Caco-2 (cell line): ENCODE results near the gene MGAT4A. TPM values are rescaled to one million over a fixed set of nuclear protein-coding genes. Genes with fewer than 3 reads are reported as not detected.

ENCODE experiments used
- BruUV-seq: library from RNA; stranded (reverse); fragments of 400-500 nt; replicated peaks from 2 replicates; lab custom pipeline; 2021; lab: Mats Ljungman, UMichigan
- CTCF ChIA-PET: fragments of 300-600 bp; sonication (Branson Sonifier 250); formaldehyde crosslinking; loops from one replicate; lab custom pipeline; 2022; ENCODE audit warnings: antibody characterized with exemption; lab: Charles Lee
- POLR2A ChIA-PET: fragments of 300-600 bp; sonication (Branson Sonifier 250); formaldehyde crosslinking; loops from one replicate; lab custom pipeline; 2022; ENCODE audit warnings: antibody characterized with exemption; lab: Charles Lee
- DNase-seq, 2 experiments: peaks; one replicate each; pipeline versions ENCODE4 v3.0.0 to v3.0.0-alpha.2; 2020 to 2022
- H3K27me3 ChIP-seq: replicated peaks from 2 replicates; pipeline ENCODE4 v1.6.0; 2011; ENCODE audit warnings: low read length; ENCODE audit not compliant: control insufficient read depth, insufficient read depth
- H3K36me3 ChIP-seq: 2 replicates; pipeline ENCODE4 v1.5.1; 2011; ENCODE audit warnings: low read length; ENCODE audit not compliant: control insufficient read depth, insufficient read depth
- H3K4me1 ChIP-seq: fragments of 250-450 bp; sonication (Bioruptor Pico); 2 replicates; pipeline ENCODE4 v1.5.1; 2020; ENCODE audit warnings: mild to moderate bottlenecking
- H3K4me3 ChIP-seq: 2 replicates; pipeline ENCODE4 v1.5.1; 2011; ENCODE audit warnings: low read depth, mild to moderate bottlenecking, control low read depth, low read length
- H3K9me3 ChIP-seq: fragments of 250-450 bp; sonication (Bioruptor Pico); 2 replicates; pipeline ENCODE4 v1.5.1; 2020; ENCODE audit warnings: mild to moderate bottlenecking, moderate library complexity
- H3K27ac Mint-ChIP-seq: one replicate; pipeline ENCODE4 v1.8.0; 2022; ENCODE audit warnings: mixed read lengths; ENCODE audit not compliant: unreplicated experiment
- H3K27me3 Mint-ChIP-seq: one replicate; pipeline ENCODE4 v1.8.0; 2022; ENCODE audit warnings: mixed read lengths; ENCODE audit not compliant: insufficient read depth, unreplicated experiment
- H3K36me3 Mint-ChIP-seq: one replicate; pipeline ENCODE4 v1.8.0; 2022; ENCODE audit warnings: mild to moderate bottlenecking, mixed read lengths; ENCODE audit not compliant: insufficient read depth, unreplicated experiment
- H3K4me1 Mint-ChIP-seq: one replicate; pipeline ENCODE4 v1.8.0; 2022; ENCODE audit warnings: low read depth, mixed read lengths; ENCODE audit not compliant: unreplicated experiment
- H3K4me3 Mint-ChIP-seq: one replicate; pipeline ENCODE4 v1.8.0; 2022; ENCODE audit warnings: mild to moderate bottlenecking, moderate library complexity, mixed read lengths; ENCODE audit not compliant: unreplicated experiment
- H3K9me3 Mint-ChIP-seq: one replicate; pipeline ENCODE4 v1.8.0; 2022; ENCODE audit warnings: mixed read lengths; ENCODE audit not compliant: unreplicated experiment
- CTCF ChIP-seq, 2 experiments: fragments of 200-600 bp in 1 of 2; IDR thresholded peaks; 1 replicate in 1 of 2; 2 replicates in 1 of 2; pipeline versions ENCODE4 v1.5.1 to v1.8.0; 2011 to 2022; ENCODE audit warnings: antibody characterized with exemption in 1 of 2, control low read depth in 1 of 2, inconsistent platforms in 1 of 2, low read depth in 1 of 2, low read length in 1 of 2, mild to moderate bottlenecking in 1 of 2, moderate library complexity in 1 of 2; ENCODE audit not compliant: insufficient read depth in 1 of 2, severe bottlenecking in 1 of 2, unreplicated experiment in 1 of 2
- intact Hi-C: fragments of 100-400 bp; cut with micrococcal nuclease; formaldehyde crosslinking; loops from one replicate; pipeline ENCODE4 v1.10.0; 2022; ENCODE audit not compliant: unreplicated experiment
- total RNA-seq: library from RNA; stranded (reverse); gene quantifications from 2 replicates; pipeline ENCODE4 v1.2.3, GENCODE V29; 2022

The MGAT4A gene
- total RNA-seq, 1 experiment from 2014 or later: 63.7 TPM

GRCh38 chr2:98692090-98693054 is 38.6 kb downstream of the MGAT4A start:
- Mint-ChIP-seq H3K4me3 (no peak overlapping the region), H3K4me1 (peaks cover 24% of the 10 kb centered on the region), H3K27ac (no peak overlapping the region), H3K9me3 (no peaks in the 10 kb centered on the region), H3K36me3 (peaks cover 5% of the 10 kb centered on the region), H3K27me3 (no peaks in the 10 kb centered on the region)
- no TSS peak for BruUV-seq
- ChIA-PET POLR2A (no interaction called here), CTCF (no interaction called here)
- TF ChIP-seq CTCF (IDR thresholded peaks at IDR 0.05; ENCODE audit: insufficient read depth in 1 of 2, low read depth in 1 of 2, low read length in 1 of 2, severe bottlenecking in 1 of 2, unreplicated experiment in 1 of 2): no peak
- H3K4me3 ChIP-seq: no peak overlapping the region
- H3K4me1 ChIP-seq: peaks cover 19% of the 10 kb centered on the region
- H3K27me3 ChIP-seq: no peaks in the 10 kb centered on the region
- no peaks in the 10 kb centered on the region for H3K36me3 ChIP-seq
- no peak for DNase-seq
- H3K9me3 ChIP-seq: no peaks in the 10 kb centered on the region
- intact Hi-C loops: no loop called here

- ChIA-PET POLR2A (no interaction called here), CTCF (no interaction called here)
- H3K36me3 Mint-ChIP-seq: peaks cover 3% of the 10 kb centered on the region
- no peak overlapping the region for H3K4me3 ChIP-seq
- H3K9me3 ChIP-seq: no peaks in the 10 kb centered on the region
- peaks cover 24% of the 10 kb centered on the region for H3K4me1 Mint-ChIP-seq
- no peaks in the 10 kb centered on the region for H3K27me3 ChIP-seq
- no TSS peak for BruUV-seq
- no peak overlapping the region for H3K27ac Mint-ChIP-seq
- no peaks in the 10 kb centered on the region for H3K27me3 Mint-ChIP-seq
- no peaks in the 10 kb centered on the region for H3K36me3 ChIP-seq
- peaks cover 17% of the 10 kb centered on the region for H3K4me1 ChIP-seq
- DNase-seq: no peak
- H3K4me3 Mint-ChIP-seq: no peak overlapping the region
- no peaks in the 10 kb centered on the region for H3K9me3 Mint-ChIP-seq
- intact Hi-C loops: no loop called here
- TF ChIP-seq CTCF (IDR thresholded peaks at IDR 0.05; ENCODE audit: insufficient read depth in 1 of 2, low read depth in 1 of 2, low read length in 1 of 2, severe bottlenecking in 1 of 2, unreplicated experiment in 1 of 2): no peak
These were observed 39.6 kb downstream of the MGAT4A start for GRCh38 chr2:98691303-98691702.

- intact Hi-C loops: no loop called here
- Mint-ChIP-seq H3K9me3 (no peaks in the 10 kb centered on the region), H3K4me1 (peaks cover 14% of the 10 kb centered on the region), H3K4me3 (no peak overlapping the region), H3K36me3 (no peaks in the 10 kb centered on the region), H3K27me3 (no peaks in the 10 kb centered on the region), H3K27ac (no peak overlapping the region)
- Histone ChIP-seq H3K4me3 (no peak overlapping the region), H3K9me3 (no peaks in the 10 kb centered on the region), H3K36me3 (no peaks in the 10 kb centered on the region), H3K4me1 (peaks cover 15% of the 10 kb centered on the region), H3K27me3 (no peaks in the 10 kb centered on the region)
- ChIA-PET CTCF (no interaction called here), POLR2A (no interaction called here)
- no TSS peak for BruUV-seq
- no peak for DNase-seq
- TF ChIP-seq CTCF (IDR thresholded peaks at IDR 0.05; ENCODE audit: insufficient read depth in 1 of 2, low read depth in 1 of 2, low read length in 1 of 2, severe bottlenecking in 1 of 2, unreplicated experiment in 1 of 2): no peak
These were observed 44.7 kb downstream of the MGAT4A start for GRCh38 chr2:98685930-98686887.
